ENCODE results near the gene MBOAT2.

MBOAT2 gene

DNA sequence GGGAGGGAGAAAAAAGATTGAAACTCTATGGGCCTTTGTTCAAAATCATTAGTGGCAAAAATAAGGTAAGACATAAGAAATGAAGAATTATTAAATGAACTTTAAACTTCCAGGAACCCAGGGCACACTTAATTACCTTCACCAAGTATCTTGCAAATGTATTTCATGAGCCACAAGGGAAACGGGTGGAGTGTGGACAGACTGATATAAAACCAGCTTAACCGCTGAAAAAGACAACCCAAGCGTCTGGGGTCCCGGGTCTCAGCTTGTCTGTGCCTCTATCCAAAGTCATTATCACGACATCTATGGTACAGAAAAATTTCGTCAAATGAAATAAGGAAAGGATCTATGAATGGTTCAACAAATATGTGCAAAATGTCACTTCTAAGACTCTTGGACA is 13.9 kb upstream of the MBOAT2 start:
- no peak for DNase-seq (ENCODE audit: low spot score)

DNA sequence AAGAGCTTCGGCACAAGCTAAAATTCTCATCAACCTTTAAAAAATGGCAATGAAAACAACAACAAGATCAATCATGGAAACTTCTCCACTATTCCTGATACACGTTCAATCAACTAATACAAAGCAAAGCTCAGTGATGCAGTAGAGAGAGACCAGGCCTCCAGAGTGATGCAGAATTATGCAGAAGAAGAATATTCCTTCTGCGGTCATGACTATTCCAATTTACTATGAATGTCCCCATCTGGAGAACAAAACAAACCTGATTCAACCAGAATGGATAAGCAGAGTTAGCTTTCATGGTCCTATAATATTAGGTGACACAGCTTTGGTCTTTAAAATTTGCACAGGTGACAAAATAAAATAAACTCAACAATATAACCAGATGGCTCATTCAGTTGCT is 12.5 kb upstream of the MBOAT2 start:
- DNase-seq (ENCODE audit: low spot score): no peak

GRCh38 chr2:9013403-9013802 is 9.9 kb upstream of the MBOAT2 start:
- DNase-seq (ENCODE audit: low spot score): no peak

DNA sequence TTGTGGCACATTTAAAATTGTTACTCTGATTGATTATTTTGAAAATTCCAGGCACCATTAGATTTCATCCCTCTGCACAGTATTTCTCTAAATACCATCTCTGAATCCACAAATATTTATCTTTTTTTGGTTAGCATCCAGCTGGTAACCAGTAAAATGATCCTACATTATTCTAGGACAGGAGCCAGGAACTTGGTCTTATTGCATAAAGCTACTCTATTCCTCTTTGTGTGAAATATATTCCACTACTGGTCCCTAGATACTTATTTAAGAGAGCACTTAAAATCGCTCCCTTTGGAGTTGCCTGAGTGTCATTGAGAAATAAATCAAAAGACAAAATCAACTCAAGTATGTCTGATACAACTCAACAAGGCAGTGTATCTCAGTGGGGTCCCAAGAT is 7.4 kb upstream of the MBOAT2 start:
- peak; percentile 35 for DNase-seq (ENCODE audit: low spot score)

- no peak for DNase-seq (ENCODE audit: low spot score)
Measured at GRCh38 chr2:9008951-9009664, 5.6 kb upstream of the MBOAT2 start.

DNA sequence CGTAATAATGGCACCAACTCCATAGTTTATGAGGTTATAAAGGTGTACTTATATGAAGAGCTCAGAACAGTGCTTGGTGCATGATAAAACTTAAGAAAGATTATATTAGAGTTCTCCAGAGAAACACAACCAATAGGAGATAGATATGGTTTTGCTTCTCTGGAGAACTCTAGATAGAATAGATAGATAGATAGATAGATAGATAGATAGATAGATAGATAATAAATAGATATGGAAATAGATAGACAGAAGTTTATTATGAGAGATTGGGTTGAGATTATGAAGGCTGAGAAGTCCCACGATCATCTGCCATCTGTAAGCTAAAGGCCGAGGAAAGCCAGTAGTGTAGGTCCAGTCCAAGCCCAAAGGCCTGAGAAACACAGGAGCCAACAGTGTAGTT is 2.9 kb upstream of the MBOAT2 start:
- DNase-seq (ENCODE audit: low spot score): no peak

DNA sequence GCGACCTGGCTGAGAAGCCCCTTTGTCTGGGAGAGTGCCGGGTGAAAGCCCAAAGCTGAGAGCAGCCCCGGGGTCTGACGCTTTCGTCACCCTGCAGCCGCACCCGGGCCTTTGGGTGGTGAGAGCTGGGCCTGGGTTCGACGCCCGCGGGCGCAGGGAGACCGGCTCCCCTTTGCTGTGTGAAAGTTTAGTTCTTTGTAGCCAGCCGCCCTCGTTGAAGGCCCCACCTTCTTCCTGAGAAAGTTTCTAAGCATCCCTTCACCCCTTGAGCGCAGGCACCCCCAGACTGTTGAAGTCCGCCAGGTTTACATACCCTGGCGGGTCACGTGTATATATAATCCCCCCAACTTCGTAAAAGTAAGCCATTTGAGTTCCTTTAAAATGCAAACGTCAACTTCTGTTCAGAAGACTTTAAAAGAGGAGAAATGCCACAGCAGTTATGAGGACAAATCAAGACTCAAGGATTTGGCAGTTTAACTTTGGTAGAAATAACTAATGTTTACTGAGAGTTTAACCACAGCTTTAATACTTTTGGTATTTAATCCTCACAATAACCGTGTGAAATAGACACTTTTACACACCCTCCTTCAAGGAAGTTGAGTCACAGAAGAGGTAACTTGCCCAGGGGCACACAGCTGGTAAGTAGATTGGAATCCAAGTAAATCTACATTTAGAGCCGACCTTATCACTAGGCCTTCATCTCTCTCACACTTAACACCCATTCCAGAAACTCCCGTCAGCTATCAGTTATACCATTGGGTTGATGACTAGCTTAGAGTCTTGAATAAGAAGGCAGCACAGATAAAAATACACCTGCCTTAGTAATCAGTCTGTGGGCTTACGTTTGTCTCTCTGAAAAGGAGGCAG is 1.1 kb upstream of the MBOAT2 start:
- no peak for DNase-seq (ENCODE audit: low spot score)

DNA sequence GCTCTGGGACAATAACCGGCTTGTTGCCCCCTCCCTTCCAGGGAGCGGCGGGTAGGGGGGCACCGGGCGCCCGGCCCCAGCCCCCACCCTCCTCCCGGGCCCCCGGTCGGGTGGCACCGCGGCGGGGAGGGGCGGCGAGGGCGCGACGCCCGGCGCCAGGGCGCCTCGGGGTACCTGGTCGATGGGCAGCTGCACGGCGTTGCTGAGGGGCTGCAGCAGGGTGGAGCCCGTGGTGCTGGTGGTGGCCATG is 193 bp downstream of the MBOAT2 start:
- DNase-seq (ENCODE audit: low spot score): no peak

- no peak for DNase-seq (ENCODE audit: low spot score)
Measured at GRCh38 chr2:9002637-9003365, 683 bp downstream of the MBOAT2 start.

DNA sequence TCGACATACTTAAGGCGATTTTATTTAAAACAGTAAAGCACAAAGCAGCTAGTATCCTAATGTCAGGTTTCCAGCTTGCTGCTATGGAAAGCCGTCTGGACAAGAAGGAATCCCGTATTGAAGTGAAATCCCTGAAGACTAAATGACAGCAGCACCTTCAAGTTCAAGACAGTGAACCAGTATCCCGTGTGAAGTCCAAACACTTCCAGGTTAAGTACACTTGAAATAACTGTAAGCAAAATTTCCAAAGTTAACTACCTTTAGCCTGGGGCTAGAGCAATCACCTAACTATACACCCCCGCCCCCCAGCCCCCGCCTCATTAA is 1.2 kb downstream of the MBOAT2 start:
- no peak for DNase-seq (ENCODE audit: low spot score)

DNA sequence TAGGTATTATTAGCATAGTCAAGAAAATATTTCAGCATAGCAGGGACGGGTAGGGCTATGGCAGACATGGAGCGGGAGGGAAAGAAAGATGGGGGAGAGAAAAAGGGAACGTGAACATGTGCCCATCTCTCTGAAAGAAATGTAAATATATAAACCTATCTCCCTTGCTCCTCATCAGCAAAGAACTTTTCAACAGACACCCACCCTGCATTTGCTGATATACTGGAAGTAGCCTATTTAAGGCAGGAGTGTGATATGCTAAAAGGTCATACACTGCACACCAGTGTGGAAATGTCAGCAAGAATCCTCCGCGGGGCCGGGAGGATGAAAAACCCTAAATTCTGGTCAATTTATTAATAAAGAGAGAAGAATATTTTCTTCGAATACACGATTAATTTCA is 1.7 kb downstream of the MBOAT2 start:
- no peak for DNase-seq (ENCODE audit: low spot score)

DNA sequence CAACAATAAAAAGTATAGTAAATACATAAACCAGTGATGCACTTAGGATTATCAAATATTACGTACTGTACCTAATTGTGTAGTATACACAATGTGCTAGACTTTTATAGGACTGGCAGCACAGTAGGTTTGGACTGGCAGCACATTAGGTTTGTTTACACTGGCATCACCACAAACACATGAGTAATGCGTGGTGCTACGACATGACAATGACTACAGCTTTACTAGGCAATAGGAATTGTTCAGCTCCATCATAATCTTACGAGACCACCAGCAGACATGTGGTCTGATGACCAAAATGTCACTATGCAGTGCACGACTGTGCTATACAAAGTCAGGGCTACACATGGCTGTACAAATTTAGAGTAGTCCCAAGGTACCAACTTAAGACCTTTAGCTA is 2.3 kb downstream of the MBOAT2 start:
- no peak for DNase-seq (ENCODE audit: low spot score)

- DNase-seq (ENCODE audit: low spot score): no peak
Measured at GRCh38 chr2:9000442-9000841, 3.0 kb downstream of the MBOAT2 start.

DNA sequence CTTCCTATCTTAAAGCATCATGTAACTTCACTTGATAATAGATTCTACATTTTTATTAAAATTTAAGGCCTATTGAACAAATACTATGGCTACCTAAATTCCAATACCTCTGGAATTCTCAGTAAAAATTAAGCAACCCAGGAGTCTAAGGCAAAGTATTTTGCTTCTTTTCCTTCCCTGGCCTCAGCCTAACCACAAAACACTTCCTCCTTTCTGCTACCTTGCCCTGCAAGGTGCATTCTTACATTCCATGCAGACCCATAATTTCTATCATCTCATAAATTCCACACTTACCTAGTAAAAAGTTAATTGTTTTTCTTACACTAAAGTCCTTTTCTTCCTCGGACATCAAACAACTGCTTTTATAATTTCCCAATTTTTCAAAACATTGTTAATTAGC is 3.7 kb downstream of the MBOAT2 start:
- DNase-seq (ENCODE audit: low spot score): no peak

- DNase-seq (ENCODE audit: low spot score): no peak
Measured at GRCh38 chr2:8999102-8999446, 4.4 kb downstream of the MBOAT2 start.

DNA sequence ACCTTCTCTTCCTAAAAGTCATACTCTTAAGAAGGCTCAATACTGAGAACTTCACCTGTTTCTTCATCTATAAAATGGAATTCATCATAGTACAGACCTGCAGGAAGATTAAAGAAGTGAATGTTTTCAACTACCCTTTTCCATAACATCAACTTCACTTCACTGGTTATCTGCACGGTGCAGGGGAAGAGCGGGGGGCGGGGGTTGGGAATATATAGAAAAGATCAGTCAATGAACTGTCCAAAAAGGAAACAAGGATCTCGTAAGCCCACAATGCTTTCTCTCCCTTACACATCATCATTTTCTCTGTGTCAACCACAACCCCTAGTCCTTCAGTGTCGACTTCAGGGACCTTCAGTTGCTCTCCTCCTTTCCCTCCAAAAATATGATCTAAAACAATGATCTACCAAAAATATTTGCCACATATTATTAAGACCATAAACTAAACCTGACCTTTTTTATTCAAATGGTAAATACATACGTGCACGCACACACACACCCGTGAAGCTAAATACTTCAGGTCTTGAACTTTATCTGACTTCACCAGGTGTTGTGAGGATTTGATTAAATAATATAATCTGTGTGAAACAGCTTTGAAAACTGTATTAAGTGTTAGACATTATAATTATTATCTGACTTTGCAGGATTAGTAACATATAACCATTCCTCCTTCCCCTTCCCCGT is 4.9 kb downstream of the MBOAT2 start:
- no peak for DNase-seq (ENCODE audit: low spot score)

- DNase-seq (ENCODE audit: low spot score): no peak
Measured at GRCh38 chr2:8997631-8998030, 5.9 kb downstream of the MBOAT2 start.

GRCh38 chr2:8997108-8997507 is 6.4 kb downstream of the MBOAT2 start:
- no peak for DNase-seq (ENCODE audit: low spot score)

DNA sequence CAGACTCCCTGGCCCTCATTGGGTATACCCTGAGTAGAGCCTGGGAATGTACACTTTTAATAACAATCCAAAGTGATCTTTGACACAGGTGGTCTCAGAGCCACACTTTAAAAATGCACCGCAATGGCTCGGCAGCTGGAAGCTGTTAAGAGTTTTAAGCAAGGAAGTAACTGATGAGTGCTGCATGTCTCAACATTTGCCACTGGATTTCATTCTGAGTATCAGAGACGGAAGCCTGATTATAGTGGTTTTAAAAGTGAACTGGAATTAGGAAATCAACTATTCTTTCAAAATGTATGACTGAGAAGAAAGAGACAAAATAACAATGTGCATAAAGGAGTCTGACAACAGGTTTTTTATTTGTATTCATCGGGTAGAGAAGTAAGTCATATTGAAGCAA is 7.5 kb downstream of the MBOAT2 start:
- DNase-seq (ENCODE audit: low spot score): peak; percentile 22

GRCh38 chr2:8994386-8994785 is 9.1 kb downstream of the MBOAT2 start:
- DNase-seq (ENCODE audit: low spot score): no peak

- no peak for DNase-seq (ENCODE audit: low spot score)
Measured at GRCh38 chr2:8993902-8994278, 9.6 kb downstream of the MBOAT2 start.

GRCh38 chr2:8993196-8993901 is 10.1 kb downstream of the MBOAT2 start:
- DNase-seq (ENCODE audit: low spot score): no peak
